ENCODE results near the gene TMED8. TPM values are rescaled to one million over a fixed set of nuclear protein-coding genes. Genes with fewer than 3 reads are reported as not detected.
A peak's percentile ranks its signal among the peaks of the same experiment; 100 is the strongest.
"Not testable (repeated sequence)": the region's sequence is repeated elsewhere in the genome, so short reads cannot be mapped to it uniquely, and the experiment has no call there.

Gene TMED8
- total RNA-seq, 1 experiment from 2014 or later: 7.6 TPM

- peaks cover 9% of the 10 kb centered on the region for H3K4me1 ChIP-seq (replicated peaks)
- no peak overlapping the region for H3K4me3 ChIP-seq
- no peaks in the 10 kb centered on the region for H3K27me3 ChIP-seq (replicated peaks)
- H3K36me3 ChIP-seq: no peaks in the 10 kb centered on the region
- no peak overlapping the region for H3K27ac ChIP-seq
- no peak for DNase-seq (ENCODE audit: low read depth in 1 of 2, low spot score in 2 of 2)
- no peaks in the 10 kb centered on the region for H3K9me3 ChIP-seq (replicated peaks)
These were observed 52.6 kb downstream of the TMED8 start for GRCh38 chr14:77324289-77324688.

GRCh38 chr14:77323571-77323970, 53.3 kb downstream of the TMED8 start:
- Histone ChIP-seq H3K4me3 (no peak overlapping the region), H3K4me1 (replicated peaks) (peaks cover 9% of the 10 kb centered on the region), H3K36me3 (no peaks in the 10 kb centered on the region), H3K9me3 (replicated peaks) (no peaks in the 10 kb centered on the region), H3K27ac (no peak overlapping the region), H3K27me3 (replicated peaks) (no peaks in the 10 kb centered on the region)
- no peak for DNase-seq (ENCODE audit: low read depth in 1 of 2, low spot score in 2 of 2)

- DNase-seq (ENCODE audit: low read depth in 1 of 2, low spot score in 2 of 2): no peak
- Histone ChIP-seq H3K27ac (no peak overlapping the region), H3K27me3 (replicated peaks) (no peaks in the 10 kb centered on the region), H3K4me3 (no peak overlapping the region), H3K36me3 (no peaks in the 10 kb centered on the region), H3K4me1 (replicated peaks) (peaks cover 9% of the 10 kb centered on the region), H3K9me3 (replicated peaks) (no peaks in the 10 kb centered on the region)
These were observed 53.9 kb downstream of the TMED8 start for GRCh38 chr14:77322951-77323350.

- H3K36me3 ChIP-seq: no peaks in the 10 kb centered on the region
- no peaks in the 10 kb centered on the region for H3K9me3 ChIP-seq (replicated peaks)
- peak overlapping the region; percentile 85; the same call in 1 of the 2 replicates for H3K4me3 ChIP-seq
- H3K27me3 ChIP-seq (replicated peaks): no peaks in the 10 kb centered on the region
- DNase-seq (ENCODE audit: low read depth in 1 of 2, low spot score in 2 of 2): no peak
- H3K27ac ChIP-seq: no peak overlapping the region
- H3K4me1 ChIP-seq (replicated peaks): peaks cover 9% of the 10 kb centered on the region
These were observed 54.5 kb downstream of the TMED8 start for GRCh38 chr14:77322250-77322902.

GRCh38 chr14:77320238-77320935, 56.5 kb downstream of the TMED8 start, which contains the start of gene POMT2:
Gene POMT2, minus strand, starts transcription at chr14:77320883. Its CDS starts 202 bp downstream, at chr14:77320681.
- peak within 1 kb of the TSS; percentile 76 for H3K27ac ChIP-seq

GRCh38 chr14:77319422-77319821, 57.5 kb downstream of the TMED8 start:
- no peak for DNase-seq (ENCODE audit: low read depth in 1 of 2, low spot score in 2 of 2)
- no peaks in the 10 kb centered on the region for H3K9me3 ChIP-seq (replicated peaks)
- H3K27ac ChIP-seq: no peak overlapping the region
- no peaks in the 10 kb centered on the region for H3K36me3 ChIP-seq
- no peak overlapping the region for H3K4me3 ChIP-seq
- peaks cover 25% of the 10 kb centered on the region for H3K4me1 ChIP-seq (replicated peaks)
- no peaks in the 10 kb centered on the region for H3K27me3 ChIP-seq (replicated peaks)

More at GRCh38 chr14:77320238-77320935, 56.5 kb downstream of the TMED8 start, which contains the start of gene POMT2:
- H3K4me1 ChIP-seq (replicated peaks): peaks cover 16% of the 10 kb centered on the region
- peak; percentile 90 to 92 for DNase-seq (ENCODE audit: low read depth in 1 of 2, low spot score in 2 of 2)
- H3K4me3 ChIP-seq: peak within 1 kb of the TSS; percentile 85
- H3K9me3 ChIP-seq (replicated peaks): no peaks in the 10 kb centered on the region
- H3K36me3 ChIP-seq: no peaks in the 10 kb centered on the region
- no peaks in the 10 kb centered on the region for H3K27me3 ChIP-seq (replicated peaks)

GRCh38 chr14:77318756-77319155, 58.1 kb downstream of the TMED8 start:
- H3K27ac ChIP-seq; H3K9me3 ChIP-seq (replicated peaks); H3K4me3 ChIP-seq; H3K36me3 ChIP-seq; DNase-seq (ENCODE audit: low read depth in 1 of 2, low spot score in 2 of 2); H3K27me3 ChIP-seq (replicated peaks): not testable (repeated sequence)
- peaks cover 31% of the 10 kb centered on the region for H3K4me1 ChIP-seq (replicated peaks)

GRCh38 chr14:77318006-77318553, 58.8 kb downstream of the TMED8 start:
- DNase-seq (ENCODE audit: low read depth in 1 of 2, low spot score in 2 of 2): no peak
- Histone ChIP-seq H3K9me3 (replicated peaks) (no peaks in the 10 kb centered on the region), H3K27me3 (replicated peaks) (no peaks in the 10 kb centered on the region), H3K4me1 (replicated peaks) (peaks cover 38% of the 10 kb centered on the region), H3K27ac (no peak overlapping the region), H3K4me3 (no peak overlapping the region), H3K36me3 (no peaks in the 10 kb centered on the region)

GRCh38 chr14:77316872-77317301, 60.0 kb downstream of the TMED8 start:
- no peak overlapping the region for H3K4me3 ChIP-seq
- peaks cover 39% of the 10 kb centered on the region for H3K4me1 ChIP-seq (replicated peaks)
- H3K36me3 ChIP-seq: no peaks in the 10 kb centered on the region
- H3K27ac ChIP-seq: no peak overlapping the region
- no peaks in the 10 kb centered on the region for H3K9me3 ChIP-seq (replicated peaks)
- no peak for DNase-seq (ENCODE audit: low read depth in 1 of 2, low spot score in 2 of 2)
- no peaks in the 10 kb centered on the region for H3K27me3 ChIP-seq (replicated peaks)

- peaks cover 39% of the 10 kb centered on the region for H3K4me1 ChIP-seq (replicated peaks)
- H3K9me3 ChIP-seq (replicated peaks): no peaks in the 10 kb centered on the region
- no peaks in the 10 kb centered on the region for H3K36me3 ChIP-seq
- H3K4me3 ChIP-seq: no peak overlapping the region
- no peak overlapping the region for H3K27ac ChIP-seq
- no peaks in the 10 kb centered on the region for H3K27me3 ChIP-seq (replicated peaks)
- no peak for DNase-seq (ENCODE audit: low read depth in 1 of 2, low spot score in 2 of 2)
These were observed 60.7 kb downstream of the TMED8 start for GRCh38 chr14:77316195-77316505.

- no peaks in the 10 kb centered on the region for H3K27me3 ChIP-seq (replicated peaks)
- H3K36me3 ChIP-seq: no peaks in the 10 kb centered on the region
- no peak overlapping the region for H3K4me3 ChIP-seq
- no peak for DNase-seq (ENCODE audit: low read depth in 1 of 2, low spot score in 2 of 2)
- no peaks in the 10 kb centered on the region for H3K9me3 ChIP-seq (replicated peaks)
- H3K27ac ChIP-seq: peak overlapping the region; percentile 50
- H3K4me1 ChIP-seq (replicated peaks): peaks cover 35% of the 10 kb centered on the region
These were observed 62.1 kb downstream of the TMED8 start for GRCh38 chr14:77314539-77315457.

- Histone ChIP-seq H3K4me1 (replicated peaks) (peaks cover 35% of the 10 kb centered on the region), H3K27me3 (replicated peaks) (no peaks in the 10 kb centered on the region), H3K9me3 (replicated peaks) (no peaks in the 10 kb centered on the region), H3K4me3 (no peak overlapping the region), H3K27ac (peak overlapping the region; percentile 92), H3K36me3 (no peaks in the 10 kb centered on the region)
- peak; percentile 76 to 81 for DNase-seq (ENCODE audit: low read depth in 1 of 2, low spot score in 2 of 2)
These were observed 62.9 kb downstream of the TMED8 start for GRCh38 chr14:77314043-77314442.

- Histone ChIP-seq H3K36me3 (no peaks in the 10 kb centered on the region), H3K27ac (peak overlapping the region; percentile 92), H3K4me1 (replicated peaks) (peaks cover 35% of the 10 kb centered on the region), H3K4me3 (no peak overlapping the region), H3K27me3 (replicated peaks) (no peaks in the 10 kb centered on the region), H3K9me3 (replicated peaks) (no peaks in the 10 kb centered on the region)
- DNase-seq (ENCODE audit: low read depth in 1 of 2, low spot score in 2 of 2): peak in 1 of 2 experiments; percentile 57
These were observed 63.5 kb downstream of the TMED8 start for GRCh38 chr14:77313371-77313770.
